HepG2 (cell line): ENCODE results near the gene RUSC1. TPM values are rescaled to one million over a fixed set of nuclear protein-coding genes. Genes with fewer than 3 reads are reported as not detected.

Experiments
- BCL3 ChIP-seq: sonication (generic); formaldehyde crosslinking; IDR thresholded peaks from 2 replicates; pipeline ENCODE4 v1.5.1; 2020; ENCODE audit warnings: mild to moderate bottlenecking, missing genetic modification reagents, moderate library complexity
- CBX5 ChIP-seq: sonication (generic); formaldehyde crosslinking; IDR thresholded peaks from 2 replicates; pipeline ENCODE4 v1.4.0; 2020; ENCODE audit warnings: missing genetic modification reagents, borderline replicate concordance
- GATA4 ChIP-seq: sonication (generic); IDR thresholded peaks from 2 replicates; pipeline ENCODE4 v1.6.1; 2016; ENCODE audit warnings: antibody characterized with exemption, low read depth, borderline replicate concordance
- GMEB2 ChIP-seq: IDR thresholded peaks from 2 replicates; pipeline ENCODE4 v1.6.1; 2016; ENCODE audit warnings: missing biosample characterization, missing genetic modification reagents, low read depth
- NBN ChIP-seq: fragments of 450-650 bp; conservative IDR thresholded peaks from 2 replicates; pipeline ENCODE4 v1.6.1; 2017
- NFKBIZ ChIP-seq: IDR thresholded peaks from 2 replicates; pipeline ENCODE4 v1.6.1; 2018; ENCODE audit warnings: missing genetic modification reagents, missing compliant biosample characterization
- NR2C2 ChIP-seq: sonication (generic); formaldehyde crosslinking; IDR thresholded peaks from 2 replicates; pipeline ENCODE4 v1.4.0; 2020; ENCODE audit warnings: missing genetic modification reagents, mild to moderate bottlenecking, moderate library complexity, borderline replicate concordance
- SALL2 ChIP-seq: sonication (generic); formaldehyde crosslinking; IDR thresholded peaks from 2 replicates; pipeline ENCODE4 v1.8.1; 2023; ENCODE audit warnings: mild to moderate bottlenecking, missing genetic modification reagents, inconsistent platforms
- ZBTB2 ChIP-seq: sonication (generic); formaldehyde crosslinking; IDR thresholded peaks from 2 replicates; pipeline ENCODE4 v1.8.0; 2022; ENCODE audit warnings: low read depth, missing genetic modification reagents
- ZBTB44 ChIP-seq: sonication (generic); formaldehyde crosslinking; IDR thresholded peaks from 2 replicates; pipeline ENCODE4 v1.4.0; 2020; ENCODE audit warnings: missing genetic modification reagents
- ZMYM4 ChIP-seq: sonication (generic); formaldehyde crosslinking; IDR thresholded peaks from 2 replicates; pipeline ENCODE4 v1.8.1; 2023; ENCODE audit warnings: mild to moderate bottlenecking, missing genetic modification reagents
- ZNF383 ChIP-seq: sonication (generic); formaldehyde crosslinking; IDR thresholded peaks from 2 replicates; pipeline ENCODE4 v1.4.0; 2020; ENCODE audit warnings: missing genetic modification reagents, mild to moderate bottlenecking, borderline replicate concordance
- ZNF580 ChIP-seq: IDR thresholded peaks from 2 replicates; pipeline ENCODE4 v1.6.1; 2016; ENCODE audit warnings: low read depth, borderline replicate concordance
- ZNF672 ChIP-seq: sonication (generic); formaldehyde crosslinking; IDR thresholded peaks from 2 replicates; pipeline ENCODE4 v1.8.1; 2022; ENCODE audit warnings: missing genetic modification reagents
- polyA plus RNA-seq, 8 experiments: library from polyadenylated mRNA; depleted of rRNA in 3 of 8; stranded (reverse) in 7 of 8; unstranded in 1 of 8; fragments of >200 nt; fragmentation: Illumina TruSeq in 4 of 8; extraction: Trizol in 4 of 8; gene quantifications; 2 replicates each; pipeline versions ENCODE4 v1.2.1 to v1.2.3, GENCODE V29; 2011 to 2016; ENCODE audit warnings: low read depth in 4 of 8, missing spikeins in 1 of 8, mixed read lengths in 1 of 8; ENCODE audit not compliant: insufficient read depth in 1 of 8
- total RNA-seq, 5 experiments: library from RNA; depleted of rRNA; stranded (reverse); fragments of >200 nt; fragmentation: Illumina TruSeq; extraction: Trizol; gene quantifications; 2 replicates each; pipeline ENCODE4 v1.2.3, GENCODE V29; 2016; ENCODE audit warnings: low read depth in 1 of 5
- TF ChIP-seq, protein P1 (sequence below): sonication (generic); formaldehyde crosslinking; conservative IDR thresholded peaks from 2 replicates; pipeline ENCODE4 v1.8.1; 2023; ENCODE audit warnings: missing genetic modification reagents
- TF ChIP-seq, protein P2 (sequence below): sonication (generic); formaldehyde crosslinking; IDR thresholded peaks from 2 replicates; pipeline ENCODE4 v1.4.0; 2020; ENCODE audit warnings: missing genetic modification reagents

Gene RUSC1
- total and polyA plus RNA-seq, 2 of the 13 experiments (the other 11 are each of a cell fraction or from before 2014, with no cell fraction given), result 18.7 to 20.4 TPM

GRCh38 chr1:155324037-155324716 lies 3.5 kb downstream of the RUSC1 start (continued):
- TF ChIP-seq ZBTB44 (CRISPR knock-in tag), result no peak
- TF ChIP-seq ZNF672, result no peak
- 0 out of 2 replicates have a peak, but pooled peaks have one; percentile 16 for TF ChIP-seq GMEB2 (CRISPR knock-in tag)
- TF ChIP-seq, protein P1, sequence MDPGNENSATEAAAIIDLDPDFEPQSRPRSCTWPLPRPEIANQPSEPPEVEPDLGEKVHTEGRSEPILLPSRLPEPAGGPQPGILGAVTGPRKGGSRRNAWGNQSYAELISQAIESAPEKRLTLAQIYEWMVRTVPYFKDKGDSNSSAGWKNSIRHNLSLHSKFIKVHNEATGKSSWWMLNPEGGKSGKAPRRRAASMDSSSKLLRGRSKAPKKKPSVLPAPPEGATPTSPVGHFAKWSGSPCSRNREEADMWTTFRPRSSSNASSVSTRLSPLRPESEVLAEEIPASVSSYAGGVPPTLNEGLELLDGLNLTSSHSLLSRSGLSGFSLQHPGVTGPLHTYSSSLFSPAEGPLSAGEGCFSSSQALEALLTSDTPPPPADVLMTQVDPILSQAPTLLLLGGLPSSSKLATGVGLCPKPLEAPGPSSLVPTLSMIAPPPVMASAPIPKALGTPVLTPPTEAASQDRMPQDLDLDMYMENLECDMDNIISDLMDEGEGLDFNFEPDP, result no peak
- TF ChIP-seq NR2C2 (CRISPR knock-in tag), result 0 out of 2 replicates have a peak, but pooled peaks have one; percentile 47
- TF ChIP-seq SALL2, result no peak; the same call in 1 of the 2 replicates
- TF ChIP-seq BCL3 (CRISPR knock-in tag), result peak; percentile 59
- TF ChIP-seq NFKBIZ (CRISPR knock-in tag), result no peak
- no peak for TF ChIP-seq NBN
- TF ChIP-seq ZNF580 (CRISPR knock-in tag), result no peak
- TF ChIP-seq ZBTB2, result peak; percentile 57; the same call in 1 of the 2 replicates
- TF ChIP-seq CBX5 (CRISPR knock-in tag), result peak; percentile 16; the same call in 1 of the 2 replicates
- TF ChIP-seq, protein P2, sequence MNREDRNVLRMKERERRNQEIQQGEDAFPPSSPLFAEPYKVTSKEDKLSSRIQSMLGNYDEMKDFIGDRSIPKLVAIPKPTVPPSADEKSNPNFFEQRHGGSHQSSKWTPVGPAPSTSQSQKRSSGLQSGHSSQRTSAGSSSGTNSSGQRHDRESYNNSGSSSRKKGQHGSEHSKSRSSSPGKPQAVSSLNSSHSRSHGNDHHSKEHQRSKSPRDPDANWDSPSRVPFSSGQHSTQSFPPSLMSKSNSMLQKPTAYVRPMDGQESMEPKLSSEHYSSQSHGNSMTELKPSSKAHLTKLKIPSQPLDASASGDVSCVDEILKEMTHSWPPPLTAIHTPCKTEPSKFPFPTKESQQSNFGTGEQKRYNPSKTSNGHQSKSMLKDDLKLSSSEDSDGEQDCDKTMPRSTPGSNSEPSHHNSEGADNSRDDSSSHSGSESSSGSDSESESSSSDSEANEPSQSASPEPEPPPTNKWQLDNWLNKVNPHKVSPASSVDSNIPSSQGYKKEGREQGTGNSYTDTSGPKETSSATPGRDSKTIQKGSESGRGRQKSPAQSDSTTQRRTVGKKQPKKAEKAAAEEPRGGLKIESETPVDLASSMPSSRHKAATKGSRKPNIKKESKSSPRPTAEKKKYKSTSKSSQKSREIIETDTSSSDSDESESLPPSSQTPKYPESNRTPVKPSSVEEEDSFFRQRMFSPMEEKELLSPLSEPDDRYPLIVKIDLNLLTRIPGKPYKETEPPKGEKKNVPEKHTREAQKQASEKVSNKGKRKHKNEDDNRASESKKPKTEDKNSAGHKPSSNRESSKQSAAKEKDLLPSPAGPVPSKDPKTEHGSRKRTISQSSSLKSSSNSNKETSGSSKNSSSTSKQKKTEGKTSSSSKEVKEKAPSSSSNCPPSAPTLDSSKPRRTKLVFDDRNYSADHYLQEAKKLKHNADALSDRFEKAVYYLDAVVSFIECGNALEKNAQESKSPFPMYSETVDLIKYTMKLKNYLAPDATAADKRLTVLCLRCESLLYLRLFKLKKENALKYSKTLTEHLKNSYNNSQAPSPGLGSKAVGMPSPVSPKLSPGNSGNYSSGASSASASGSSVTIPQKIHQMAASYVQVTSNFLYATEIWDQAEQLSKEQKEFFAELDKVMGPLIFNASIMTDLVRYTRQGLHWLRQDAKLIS, result no peak
- peak; percentile 69; the same call in 1 of the 2 replicates for TF ChIP-seq ZMYM4 (CRISPR knock-in tag)
- no peak for TF ChIP-seq GATA4
- TF ChIP-seq ZNF383, result no peak
